HG03103 (cell line): ENCODE data around the gene COL4A1.

Source experiments
- ATAC-seq: cut with Tn5 transposase; IDR thresholded peaks from one replicate; pipeline ENCODE4 v1.9.1; 2021; ENCODE audit warnings: low read depth; ENCODE audit not compliant: unreplicated experiment

Gene COL4A1

GRCh38 chr13:110107568-110108347 is 199.2 kb downstream of the COL4A1 start:
- no peak for ATAC-seq

- ATAC-seq = no peak
Measured at GRCh38 chr13:110106726-110107125, 200.2 kb downstream of the COL4A1 start.

- ATAC-seq = no peak
Measured at GRCh38 chr13:110105136-110105535, 201.8 kb downstream of the COL4A1 start.

- ATAC-seq = no peak
Measured at GRCh38 chr13:110103534-110103933, 203.4 kb downstream of the COL4A1 start.

- ATAC-seq = no peak
Measured at GRCh38 chr13:110103026-110103425, 203.9 kb downstream of the COL4A1 start.

- no peak for ATAC-seq
Measured at GRCh38 chr13:110102053-110102452, 204.9 kb downstream of the COL4A1 start.

- no peak for ATAC-seq
Measured at GRCh38 chr13:110099922-110100321, 207.0 kb downstream of the COL4A1 start.
